PC-9 (cell line): ENCODE measurements around the gene PPP1R7. TPM values are rescaled to one million over a fixed set of nuclear protein-coding genes. Genes with fewer than 3 reads are reported as not detected.

Source experiments
- BruUV-seq: library from RNA; stranded (reverse); fragments of 400-500 nt; replicated peaks from 2 replicates; lab custom pipeline; 2021; lab: Mats Ljungman, UMichigan
- CTCF ChIA-PET: fragments of 300-600 bp; sonication (Branson Sonifier 250); formaldehyde crosslinking; loops from one replicate; lab custom pipeline; 2022; ENCODE audit warnings: antibody characterized with exemption; lab: Charles Lee
- POLR2A ChIA-PET: fragments of 300-600 bp; sonication (Branson Sonifier 250); formaldehyde crosslinking; loops from one replicate; lab custom pipeline; 2022; ENCODE audit warnings: antibody characterized with exemption; ENCODE audit not compliant: unreplicated experiment; lab: Charles Lee
- DNase-seq, 2 experiments: peaks; one replicate each; pipeline versions ENCODE4 v3.0.0 to v3.0.0-alpha.2; 2015 to 2022; ENCODE audit warnings: mixed read lengths in 1 of 2
- H2AFZ ChIP-seq: fragments of 200-600 bp; sonication (generic); 2 replicates; pipeline ENCODE4 v1.8.1; 2017; ENCODE audit warnings: antibody characterized with exemption
- H3F3A ChIP-seq: fragments of 200-600 bp; sonication (generic); 2 replicates; pipeline ENCODE4 v1.8.1; 2017; ENCODE audit warnings: antibody characterized with exemption, mild to moderate bottlenecking, low read depth; ENCODE audit not compliant: insufficient read depth
- H3K27ac ChIP-seq: fragments of 200-600 bp; sonication (generic); 2 replicates; pipeline ENCODE4 v1.6.1; 2016; ENCODE audit warnings: mixed run types
- H3K27me3 ChIP-seq: fragments of 200-600 bp; sonication (generic); 2 replicates; pipeline ENCODE4 v1.6.1; 2016; ENCODE audit warnings: low read depth, mixed run types; ENCODE audit not compliant: insufficient read depth
- H3K36me3 ChIP-seq: fragments of 200-600 bp; sonication (generic); 2 replicates; pipeline ENCODE4 v1.6.1; 2016; ENCODE audit warnings: low read depth, mixed run types
- H3K4me1 ChIP-seq: fragments of 200-600 bp; sonication (generic); replicated peaks from 2 replicates; pipeline ENCODE4 v1.6.1; 2016; ENCODE audit warnings: mixed run types; ENCODE audit not compliant: insufficient read depth
- H3K4me2 ChIP-seq: fragments of 200-600 bp; sonication (generic); 2 replicates; pipeline ENCODE4 v1.6.1; 2017; ENCODE audit warnings: mixed run types
- H3K4me3 ChIP-seq: fragments of 200-600 bp; sonication (generic); 2 replicates; pipeline ENCODE4 v1.6.1; 2016; ENCODE audit warnings: mixed run types
- H3K79me2 ChIP-seq: fragments of 200-600 bp; sonication (generic); 2 replicates; pipeline ENCODE4 v1.6.1; 2017; ENCODE audit warnings: low read depth, mixed run types
- H3K9me2 ChIP-seq: fragments of 200-600 bp; sonication (generic); 2 replicates; pipeline ENCODE4 v1.8.1; 2017; ENCODE audit warnings: mild to moderate bottlenecking; ENCODE audit not compliant: insufficient read depth
- H3K9me3 ChIP-seq: fragments of 200-600 bp; sonication (generic); 2 replicates; pipeline ENCODE4 v1.8.1; 2016; ENCODE audit warnings: low read depth; ENCODE audit not compliant: insufficient read depth
- H4K20me1 ChIP-seq: fragments of 200-600 bp; sonication (generic); 2 replicates; pipeline ENCODE4 v1.8.1; 2017; ENCODE audit not compliant: insufficient read depth
- EZH2 ChIP-seq: fragments of 200-600 bp; sonication (generic); IDR thresholded peaks from 2 replicates; pipeline ENCODE4 v1.8.0; 2017; ENCODE audit warnings: antibody characterized with exemption, low read depth
- intact Hi-C: fragments of 100-400 bp; cut with micrococcal nuclease; formaldehyde crosslinking; loops from one replicate; pipeline ENCODE4 v1.10.0; 2022; ENCODE audit not compliant: unreplicated experiment
- total RNA-seq: library from RNA; stranded (reverse); gene quantifications from 2 replicates; pipeline ENCODE4 v1.2.3, GENCODE V29; 2021
- TF ChIP-seq, protein P1 (sequence below): fragments of 200-600 bp; sonication (generic); conservative IDR thresholded peaks from 2 replicates; pipeline ENCODE4 v1.6.1; 2017; ENCODE audit warnings: mixed run types, antibody characterized with exemption, mild to moderate bottlenecking, moderate library complexity

PPP1R7 gene
- total RNA-seq, 1 experiment from 2014 or later, result 113 TPM

DNA sequence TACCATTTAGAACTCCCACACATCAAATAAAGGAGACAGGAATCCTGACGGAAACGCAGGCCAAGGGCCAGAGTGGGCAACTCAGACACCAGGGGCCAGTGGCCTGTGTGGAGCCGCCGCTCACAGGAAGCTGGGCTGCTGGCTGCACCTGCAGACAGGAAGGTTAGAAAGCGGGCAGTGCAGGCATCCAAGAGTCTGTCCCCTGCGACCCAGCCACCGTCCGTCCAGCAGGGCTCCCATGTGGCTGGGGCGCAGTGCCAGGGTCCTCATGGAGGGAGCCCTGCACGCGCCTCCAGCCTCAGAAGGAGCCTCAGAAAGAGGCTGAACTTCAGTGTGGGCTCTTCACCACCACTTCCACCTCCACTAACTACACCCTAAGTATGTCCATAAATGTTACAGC, 35.7 kb downstream of the PPP1R7 start:
- no peak for DNase-seq
- Histone ChIP-seq H3K27ac (no peak overlapping the region), H3F3A (peaks cover 4% of the 10 kb centered on the region; the same call in 1 of the 2 replicates), H3K4me2 (no peak overlapping the region), H3K9me2 (no peaks in the 10 kb centered on the region), H3K4me1 (no peaks in the 10 kb centered on the region), H4K20me1 (no peaks in the 10 kb centered on the region), H3K4me3 (no peak overlapping the region), H3K27me3 (peaks cover 30% of the 10 kb centered on the region), H3K9me3 (no peaks in the 10 kb centered on the region), H3K79me2 (no peaks in the 10 kb centered on the region), H2AFZ (no peak overlapping the region), H3K36me3 (0 out of 2 replicates have a peak, but pooled peaks cover 3% of the 10 kb centered on the region)
- POLR2A ChIA-PET, result no interaction called here
- no peak for TF ChIP-seq EZH2
- TF ChIP-seq, protein P1, sequence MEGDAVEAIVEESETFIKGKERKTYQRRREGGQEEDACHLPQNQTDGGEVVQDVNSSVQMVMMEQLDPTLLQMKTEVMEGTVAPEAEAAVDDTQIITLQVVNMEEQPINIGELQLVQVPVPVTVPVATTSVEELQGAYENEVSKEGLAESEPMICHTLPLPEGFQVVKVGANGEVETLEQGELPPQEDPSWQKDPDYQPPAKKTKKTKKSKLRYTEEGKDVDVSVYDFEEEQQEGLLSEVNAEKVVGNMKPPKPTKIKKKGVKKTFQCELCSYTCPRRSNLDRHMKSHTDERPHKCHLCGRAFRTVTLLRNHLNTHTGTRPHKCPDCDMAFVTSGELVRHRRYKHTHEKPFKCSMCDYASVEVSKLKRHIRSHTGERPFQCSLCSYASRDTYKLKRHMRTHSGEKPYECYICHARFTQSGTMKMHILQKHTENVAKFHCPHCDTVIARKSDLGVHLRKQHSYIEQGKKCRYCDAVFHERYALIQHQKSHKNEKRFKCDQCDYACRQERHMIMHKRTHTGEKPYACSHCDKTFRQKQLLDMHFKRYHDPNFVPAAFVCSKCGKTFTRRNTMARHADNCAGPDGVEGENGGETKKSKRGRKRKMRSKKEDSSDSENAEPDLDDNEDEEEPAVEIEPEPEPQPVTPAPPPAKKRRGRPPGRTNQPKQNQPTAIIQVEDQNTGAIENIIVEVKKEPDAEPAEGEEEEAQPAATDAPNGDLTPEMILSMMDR, result no peak
- no TSS peak for BruUV-seq
- CTCF ChIA-PET, result no interaction called here
- intact Hi-C loops, result no loop called here

DNA sequence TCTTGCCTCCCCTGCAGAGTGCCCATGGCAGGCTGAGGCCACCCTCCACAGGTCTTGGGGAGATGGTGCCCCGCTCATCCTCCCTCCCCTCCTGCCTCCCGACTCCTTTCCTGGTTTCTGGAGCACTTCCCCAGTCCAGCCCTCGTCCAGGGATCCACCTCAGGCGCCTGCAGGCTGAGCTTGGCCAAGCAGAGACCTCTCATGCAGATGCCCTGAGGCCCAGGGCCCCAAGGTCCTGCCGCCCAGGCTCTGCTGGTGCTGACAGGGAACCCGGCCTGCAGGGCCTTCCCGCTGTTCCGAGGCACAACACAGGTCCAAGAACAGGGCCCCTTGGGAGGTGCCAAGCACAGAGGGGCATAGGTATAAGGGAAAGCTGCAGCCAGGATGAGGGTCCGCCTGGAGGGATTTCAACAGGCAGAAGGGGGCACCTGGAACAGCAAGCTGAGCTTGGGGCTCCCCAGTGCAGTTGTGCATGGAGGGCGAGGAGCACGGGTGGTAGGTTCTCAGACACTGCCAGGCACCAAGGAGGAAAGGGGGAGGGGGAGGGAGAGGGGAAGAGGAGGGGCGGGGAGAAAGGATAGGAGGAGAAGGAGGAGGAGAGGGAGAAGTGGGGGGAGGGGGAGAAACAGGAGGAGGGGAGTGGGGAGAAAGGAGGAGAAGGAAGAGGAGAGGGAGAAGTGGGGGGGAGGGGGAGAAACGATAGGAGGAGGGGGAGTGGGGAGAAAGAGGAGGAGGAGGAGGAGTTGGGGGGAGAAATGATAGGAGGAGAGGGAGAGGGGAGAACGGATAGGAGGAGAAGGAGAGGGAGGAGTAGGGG, 37.0 kb downstream of the PPP1R7 start:
- Histone ChIP-seq H3K36me3 (0 out of 2 replicates have a peak, but pooled peaks cover 3% of the 10 kb centered on the region), H3K27ac (no peak overlapping the region), H3K9me2 (no peaks in the 10 kb centered on the region), H4K20me1 (no peaks in the 10 kb centered on the region), H3K9me3 (no peaks in the 10 kb centered on the region), H2AFZ (no peak overlapping the region), H3K4me3 (no peak overlapping the region), H3K79me2 (no peaks in the 10 kb centered on the region), H3K27me3 (peaks cover 37% of the 10 kb centered on the region), H3K4me1 (no peaks in the 10 kb centered on the region), H3K4me2 (no peak overlapping the region), H3F3A (peaks cover 4% of the 10 kb centered on the region; the same call in 1 of the 2 replicates)
- peak in 1 of 2 experiments; percentile 33 for DNase-seq
- TF ChIP-seq EZH2, result no peak
- TF ChIP-seq, protein P1, result no peak
- ChIA-PET POLR2A (no interaction called here), CTCF (no interaction called here)
- no TSS peak for BruUV-seq
- intact Hi-C loops, result no loop called here

DNA sequence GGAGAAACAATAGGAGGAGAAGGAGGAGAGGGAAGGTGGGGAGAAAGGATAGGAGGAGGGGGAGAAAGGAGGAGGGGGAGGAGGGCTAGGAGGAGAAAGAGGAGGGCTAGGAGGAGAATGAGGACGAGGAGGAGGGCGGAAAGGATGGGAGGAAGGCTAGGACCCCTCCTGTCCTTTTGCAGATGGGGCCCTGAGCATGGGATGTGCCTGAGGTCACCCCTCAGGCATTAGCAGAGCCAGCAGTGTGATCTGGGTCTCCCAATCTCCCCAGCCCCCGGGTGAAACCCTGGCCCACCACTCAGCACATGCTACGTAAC, 37.6 kb downstream of the PPP1R7 start:
- no TSS peak for BruUV-seq
- Histone ChIP-seq H3K9me2 (no peaks in the 10 kb centered on the region), H4K20me1 (no peaks in the 10 kb centered on the region), H3K27ac (no peak overlapping the region), H3K79me2 (no peaks in the 10 kb centered on the region), H3K9me3 (no peaks in the 10 kb centered on the region), H3K36me3 (0 out of 2 replicates have a peak, but pooled peaks cover 2% of the 10 kb centered on the region), H3K27me3 (peaks cover 40% of the 10 kb centered on the region), H2AFZ (no peak overlapping the region), H3K4me1 (no peaks in the 10 kb centered on the region), H3K4me2 (no peak overlapping the region), H3F3A (peaks cover 4% of the 10 kb centered on the region; the same call in 1 of the 2 replicates), H3K4me3 (no peak overlapping the region)
- POLR2A ChIA-PET, result no interaction called here
- CTCF ChIA-PET, result no interaction called here
- no peak for DNase-seq
- intact Hi-C loops, result no loop called here
- TF ChIP-seq EZH2, result no peak
- TF ChIP-seq, protein P1, result no peak
